Choroid plexus epithelial cell (primary cell): ENCODE data around the gene ILK.

Source experiments
- DNase-seq: peaks from one replicate; pipeline ENCODE4 v3.0.0-alpha.2; 2010; ENCODE audit warnings: low read depth
- H3K4me3 ChIP-seq: 2 replicates; pipeline ENCODE4 v1.5.1; 2011; ENCODE audit warnings: low read depth, mild to moderate bottlenecking, control low read depth, low read length, moderate library complexity
- CTCF ChIP-seq: conservative IDR thresholded peaks from 2 replicates; pipeline ENCODE4 v1.5.1; 2011; ENCODE audit warnings: low read depth, mild to moderate bottlenecking, control low read depth, inconsistent platforms, low read length, moderate library complexity

Gene ILK

GRCh38 chr11:6615046-6615445, 11.5 kb downstream of the ILK start:
- no peak for DNase-seq
- H3K4me3 ChIP-seq, result no peak overlapping the region
- TF ChIP-seq CTCF, result no peak

GRCh38 chr11:6615882-6616585, 12.5 kb downstream of the ILK start:
- H3K4me3 ChIP-seq, result no peak overlapping the region
- DNase-seq, result peak; percentile 55
- no peak for TF ChIP-seq CTCF

GRCh38 chr11:6616596-6617250, 13.1 kb downstream of the ILK start:
- no peak overlapping the region for H3K4me3 ChIP-seq
- TF ChIP-seq CTCF, result no peak
- no peak for DNase-seq

GRCh38 chr11:6617315-6617781, 13.8 kb downstream of the ILK start:
- DNase-seq, result peak; percentile 71
- H3K4me3 ChIP-seq, result peak overlapping the region; percentile 98
- TF ChIP-seq CTCF, result no peak

- DNase-seq, result peak; percentile 95
- H3K4me3 ChIP-seq, result peak overlapping the region; percentile 98
- no peak for TF ChIP-seq CTCF
These were observed 14.8 kb downstream of the ILK start for GRCh38 chr11:6618117-6619003.

GRCh38 chr11:6619004-6619745, 15.6 kb downstream of the ILK start, which contains the start of gene TPP1:
TSS of gene TPP1 (minus strand) at chr11:6619422. CDS start at chr11:6619400, 22 bp downstream.
- peak; percentile 97 for DNase-seq
- H3K4me3 ChIP-seq, result peak within 1 kb of the TSS; percentile 98
- TF ChIP-seq CTCF, result no peak
